ENCODE data around the gene ZNF212.
"Not testable (repeated sequence)": the region's sequence is repeated elsewhere in the genome, so short reads cannot be mapped to it uniquely, and the experiment has no call there.

The ZNF212 gene

DNA sequence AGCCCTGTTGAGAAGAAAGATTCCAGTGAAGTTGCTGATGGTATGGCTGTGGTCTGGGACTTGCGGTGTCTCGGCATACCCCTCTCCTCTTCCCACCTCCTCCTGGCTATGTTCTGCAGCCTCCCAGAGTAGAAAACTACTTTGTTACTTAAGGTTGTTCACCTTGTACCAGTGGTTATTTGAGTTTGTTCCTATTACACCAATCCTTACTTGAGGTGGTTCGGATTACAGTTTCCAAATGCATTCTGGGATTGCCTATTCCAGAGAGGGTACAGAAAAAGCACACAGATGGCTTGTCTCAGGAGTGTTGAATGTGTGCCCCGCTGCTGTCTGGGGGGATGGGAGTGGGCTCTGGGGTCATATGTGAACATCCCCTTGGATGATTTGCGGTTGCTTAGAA, 15.7 kb downstream of the ZNF212 start:
- DNase-seq: no peak

DNA sequence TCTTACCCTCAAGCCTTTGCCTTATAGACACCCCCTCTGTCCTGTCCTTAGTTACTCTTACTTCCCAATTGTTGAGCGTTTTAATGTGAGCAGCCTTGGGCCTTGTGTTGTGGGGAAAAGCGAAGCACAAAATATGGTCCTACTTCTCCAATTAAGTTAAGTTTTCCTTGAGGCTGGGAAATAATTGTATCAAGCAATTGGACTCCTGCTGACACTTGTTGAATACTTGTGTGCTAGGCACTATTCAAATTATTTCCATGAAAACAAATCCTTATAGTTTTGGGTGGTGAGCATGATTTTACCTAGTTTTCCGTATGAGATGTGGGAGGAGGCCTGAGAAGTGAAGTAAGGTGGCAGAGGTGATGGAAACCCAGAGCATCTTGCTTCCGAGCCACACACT, 17.1 kb downstream of the ZNF212 start:
- DNase-seq: no peak

DNA sequence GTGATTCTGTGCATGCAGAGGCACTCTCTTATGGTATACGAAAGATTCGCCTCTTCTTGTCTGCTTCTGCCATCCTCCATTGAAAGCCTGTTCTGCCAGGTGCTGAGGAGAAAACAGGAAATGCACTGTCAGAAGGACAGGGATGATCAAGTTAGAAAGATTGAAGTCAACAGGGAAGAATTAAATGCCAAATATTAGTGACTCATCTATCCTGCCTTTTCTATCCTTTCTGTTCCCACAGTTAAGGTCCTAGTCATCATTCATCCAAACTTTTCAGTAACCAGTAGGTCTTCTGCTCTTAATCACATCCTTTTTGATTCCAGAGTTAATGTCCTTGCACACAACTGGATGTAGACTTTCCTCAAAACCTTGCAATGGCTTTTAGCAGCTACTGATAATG, 17.7 kb downstream of the ZNF212 start:
- DNase-seq: no peak

DNA sequence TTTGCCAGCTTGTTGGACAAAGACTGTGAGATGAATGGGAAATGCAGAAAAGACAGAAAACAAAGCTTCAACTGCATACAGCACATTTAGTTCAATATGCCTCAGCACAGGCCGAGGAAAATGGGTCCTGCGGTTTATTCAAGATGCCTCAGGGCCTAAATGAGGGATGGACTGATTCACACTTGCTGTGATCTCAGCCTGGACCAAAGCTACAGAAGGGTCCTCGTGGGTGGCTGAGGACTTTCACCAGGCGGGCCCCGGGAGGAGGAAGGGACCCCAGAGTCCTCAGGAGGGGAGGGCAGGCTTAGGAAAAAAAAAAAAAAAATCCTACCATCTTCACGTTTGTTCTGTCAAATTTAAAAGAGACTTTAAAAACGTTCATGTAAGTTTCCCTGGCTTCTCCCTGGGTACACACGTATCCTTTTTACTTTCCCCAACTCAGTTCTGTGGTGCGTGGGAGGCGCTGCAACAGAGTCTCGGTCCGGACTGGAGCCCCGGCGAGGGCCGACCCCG, 21.9 kb downstream of the ZNF212 start:
- peak; percentile 25 for DNase-seq

DNA sequence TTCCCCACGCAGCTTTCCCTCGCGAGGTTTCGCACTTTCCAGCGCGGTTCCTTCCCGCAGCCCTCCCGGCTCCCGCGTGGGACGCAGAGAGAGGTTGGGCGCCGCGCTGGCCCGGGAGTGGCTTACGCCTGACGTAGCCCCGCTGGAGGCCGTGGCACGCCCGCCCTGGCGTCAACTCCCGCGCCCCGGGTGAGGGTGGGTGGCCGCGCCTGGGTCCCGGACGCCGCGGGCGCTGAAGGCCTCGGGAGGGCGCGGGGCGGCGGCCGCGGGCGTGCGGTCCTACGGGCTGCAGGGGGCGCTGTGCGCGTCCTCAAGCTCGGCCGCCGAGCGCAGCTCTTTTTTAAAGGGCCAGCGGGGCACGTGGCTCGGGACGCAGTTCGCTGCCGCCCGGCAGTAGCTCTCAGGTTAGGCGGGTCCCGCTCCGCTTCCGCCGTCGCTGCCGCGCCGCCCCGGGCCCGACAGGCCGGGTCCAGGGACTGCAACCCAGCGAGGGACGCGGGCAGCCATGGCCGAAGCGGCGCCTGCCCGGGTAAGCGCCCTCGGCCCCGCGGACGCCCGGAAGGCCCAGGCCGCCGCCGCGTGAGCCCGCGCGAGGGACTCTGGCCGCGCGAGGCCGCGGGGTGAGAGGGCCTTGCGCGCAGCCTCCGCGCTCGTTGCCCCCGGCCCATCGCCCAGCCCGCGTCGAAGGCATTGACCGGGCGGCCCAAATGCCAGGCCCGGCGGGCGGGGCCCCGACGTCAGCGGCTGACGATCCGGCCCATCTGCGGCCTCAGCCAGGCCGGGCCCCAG, 22.6 kb downstream of the ZNF212 start, which contains the start of gene ZNF783:
Gene ZNF783, plus strand, starts transcription at position 368 of the 789 bp plus-strand sequence. Its CDS starts 138 bp downstream, at position 506.
- peak; percentile 71 for DNase-seq

DNA sequence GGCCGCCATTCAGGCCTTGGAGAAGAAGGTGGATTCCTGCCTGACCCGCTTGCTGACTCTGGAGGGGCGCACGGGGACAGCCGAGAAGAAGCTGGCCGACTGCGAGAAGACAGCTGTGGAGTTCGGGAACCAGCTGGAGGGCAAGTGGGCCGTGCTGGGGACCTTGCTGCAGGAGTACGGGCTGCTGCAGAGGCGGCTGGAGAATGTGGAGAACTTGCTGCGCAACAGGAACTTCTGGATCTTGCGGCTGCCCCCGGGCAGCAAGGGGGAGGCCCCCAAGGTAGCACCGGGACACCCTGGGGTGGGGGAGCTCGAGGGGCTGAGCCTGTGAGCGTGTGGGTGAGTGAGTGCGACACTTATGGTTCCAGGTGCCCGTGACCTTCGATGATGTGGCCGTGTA, 27.0 kb downstream of the ZNF212 start:
- no peak for DNase-seq

DNA sequence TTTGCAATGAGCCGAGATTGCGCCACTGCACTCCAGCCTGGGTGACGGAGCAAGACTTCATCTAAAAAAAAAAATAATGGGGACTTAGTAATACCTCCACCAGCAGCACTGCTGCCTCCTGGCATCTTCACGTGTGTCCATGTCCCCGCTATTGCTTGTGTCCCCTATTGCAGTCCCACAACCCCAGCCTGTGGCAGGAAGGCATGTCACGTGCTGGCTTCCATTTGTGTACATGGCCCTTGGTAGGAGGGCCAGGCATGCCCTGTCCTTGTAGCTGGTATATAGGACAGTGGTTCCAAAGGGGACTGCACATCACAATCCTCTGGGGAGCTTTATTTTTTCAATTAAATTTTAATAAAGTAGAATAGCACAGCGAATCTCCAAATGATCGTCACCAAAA, 28.3 kb downstream of the ZNF212 start:
- DNase-seq: no peak

DNA sequence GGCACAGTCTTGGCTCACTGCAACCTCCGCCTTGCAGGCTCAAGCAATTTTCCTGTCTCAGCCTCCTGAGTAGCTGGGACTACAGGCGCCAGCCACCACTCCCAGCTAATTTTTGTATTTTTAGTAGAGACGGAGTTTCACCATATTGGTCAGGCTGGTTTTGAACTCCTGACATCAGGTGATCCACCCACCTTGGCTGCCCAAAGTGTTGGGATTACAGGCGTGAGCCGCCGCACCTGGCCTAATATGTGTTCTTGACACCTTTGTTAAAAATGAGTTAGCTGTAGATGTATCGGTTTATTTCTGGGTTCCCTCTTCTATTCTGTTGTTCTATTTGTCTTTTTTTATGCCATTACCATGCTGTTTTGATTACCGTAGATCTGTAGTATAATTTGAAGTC, 35.0 kb downstream of the ZNF212 start:
- not testable (repeated sequence) for DNase-seq

DNA sequence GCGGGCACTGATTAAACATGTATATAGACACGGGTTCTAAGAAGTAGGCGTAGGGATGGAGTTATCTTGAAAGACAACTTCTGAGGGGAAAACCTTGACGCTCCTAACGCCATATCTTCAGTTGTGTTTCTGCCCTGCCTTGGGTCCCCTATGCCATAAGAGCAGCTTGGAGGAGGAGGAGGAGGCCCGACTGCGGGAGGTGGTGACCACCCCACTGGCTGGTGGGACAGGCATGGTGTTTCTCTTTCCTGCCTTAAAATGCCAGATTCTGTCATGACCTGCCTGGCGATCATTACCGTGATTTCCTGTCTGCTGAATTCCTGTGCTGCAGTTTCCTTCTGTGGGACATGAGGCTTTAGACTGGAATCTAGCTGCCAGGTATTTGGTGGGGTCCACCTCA, 38.4 kb downstream of the ZNF212 start:
- no peak for DNase-seq

DNA sequence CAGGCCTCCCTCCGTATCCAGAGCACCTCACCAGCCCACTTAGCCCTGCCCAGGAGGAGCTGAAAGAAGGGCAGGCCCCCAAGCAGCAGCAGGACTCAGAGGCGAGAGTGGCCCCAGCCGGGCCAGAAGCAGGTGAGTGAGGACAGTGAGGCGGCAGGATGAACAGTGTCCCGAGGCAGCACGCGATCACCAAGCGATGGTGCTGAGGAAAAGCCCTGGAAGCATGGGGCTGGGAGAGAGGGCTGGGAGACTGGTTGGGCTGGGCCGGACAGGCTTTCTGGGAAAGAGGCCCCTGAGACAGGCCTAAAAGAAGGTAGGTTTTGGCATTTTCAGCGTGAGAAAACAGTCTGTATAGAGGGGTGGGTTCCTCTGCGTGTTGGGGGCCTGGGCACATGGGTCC, 38.9 kb downstream of the ZNF212 start:
- no peak for DNase-seq

DNA sequence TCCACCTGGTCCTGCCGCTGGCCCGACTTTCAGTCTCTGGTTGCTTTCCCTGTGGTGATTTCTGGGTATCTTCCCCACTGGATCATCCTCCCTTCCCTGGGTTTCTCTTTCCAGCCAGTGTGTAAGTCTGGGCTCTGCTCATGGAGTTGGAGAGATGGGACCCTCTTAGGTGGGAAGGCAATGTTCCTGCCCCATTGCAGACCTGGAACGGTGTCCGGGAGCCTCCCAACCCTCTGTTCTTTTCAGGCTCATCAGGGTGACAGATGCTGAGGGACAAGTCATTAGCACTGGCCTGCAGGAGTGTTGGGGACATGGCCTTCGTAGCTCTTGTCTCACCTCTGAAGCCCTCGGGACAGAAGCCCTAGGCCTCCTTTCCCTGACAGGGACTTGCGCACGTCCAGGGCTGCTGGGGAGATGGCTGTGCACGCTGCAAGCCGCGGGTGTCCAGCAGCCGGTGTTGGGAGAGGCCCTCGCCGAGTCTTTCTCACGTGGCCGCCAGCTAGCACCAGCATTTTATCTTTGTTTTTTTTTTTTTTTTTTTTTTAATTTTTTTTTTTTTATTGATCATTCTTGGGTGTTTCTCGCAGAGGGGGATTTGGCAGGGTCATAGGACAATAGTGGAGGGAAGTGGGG, 39.8 kb downstream of the ZNF212 start:
- no peak for DNase-seq

DNA sequence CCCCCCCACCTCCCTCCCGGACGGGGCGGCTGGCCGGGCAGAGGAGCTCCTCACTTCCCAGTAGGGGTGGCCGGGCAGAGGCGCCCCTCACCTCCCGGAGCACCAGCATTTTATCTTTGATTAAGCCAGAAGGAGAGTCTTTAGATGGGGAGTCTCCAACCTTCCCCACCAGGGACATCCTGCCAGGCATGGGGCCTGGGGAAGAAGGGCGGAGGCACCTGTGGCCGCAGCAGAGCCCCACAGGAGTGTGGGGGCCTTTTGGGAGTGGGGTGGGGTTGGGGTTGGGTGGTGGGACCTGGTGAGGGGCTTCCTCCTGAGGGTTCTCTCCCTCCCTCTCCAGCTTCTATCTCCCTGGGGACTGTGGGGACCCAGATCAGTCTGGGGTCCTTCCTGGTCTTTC, 40.7 kb downstream of the ZNF212 start:
- no peak for DNase-seq

DNA sequence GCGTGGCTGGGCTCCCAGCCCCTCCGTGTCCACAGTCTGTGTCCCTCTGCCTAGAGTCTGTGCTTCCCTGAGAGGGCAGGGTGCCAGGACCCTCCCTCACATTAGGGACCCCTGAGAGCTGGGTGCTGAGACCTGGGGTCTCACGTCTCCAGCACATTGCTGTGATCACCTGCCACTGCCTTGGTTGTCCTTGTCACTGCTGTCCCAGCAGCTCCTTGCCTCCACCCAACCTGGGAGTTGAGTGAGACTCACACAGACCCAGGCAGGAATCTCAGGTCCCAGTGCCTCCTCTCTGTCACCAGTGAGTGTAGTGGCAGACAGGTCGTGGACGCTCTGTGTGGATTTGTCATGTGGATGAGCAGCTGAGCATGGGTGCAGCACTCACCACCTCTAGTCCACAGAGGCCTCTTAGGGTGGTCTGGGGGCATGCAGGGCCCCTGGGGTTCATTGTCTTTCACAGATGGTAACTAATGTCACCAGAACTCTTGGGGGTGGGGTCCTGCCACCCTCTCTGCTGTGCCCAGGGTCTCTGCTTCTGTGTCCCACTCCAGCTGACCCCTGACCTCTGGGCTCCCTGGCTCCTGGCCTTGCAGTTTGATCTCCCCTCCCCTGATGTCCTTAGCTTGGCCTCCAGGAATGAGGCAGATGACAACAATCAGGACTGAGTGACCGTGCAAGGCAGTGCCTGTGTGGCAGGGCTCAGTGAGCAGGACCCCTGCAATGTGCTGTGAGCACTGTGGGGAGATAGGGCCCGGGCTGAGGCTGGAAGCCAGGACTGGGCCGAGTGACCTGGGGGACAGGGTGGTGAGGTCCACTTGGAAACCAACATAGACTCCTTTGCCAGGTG, 41.4 kb downstream of the ZNF212 start:
- no peak for DNase-seq

DNA sequence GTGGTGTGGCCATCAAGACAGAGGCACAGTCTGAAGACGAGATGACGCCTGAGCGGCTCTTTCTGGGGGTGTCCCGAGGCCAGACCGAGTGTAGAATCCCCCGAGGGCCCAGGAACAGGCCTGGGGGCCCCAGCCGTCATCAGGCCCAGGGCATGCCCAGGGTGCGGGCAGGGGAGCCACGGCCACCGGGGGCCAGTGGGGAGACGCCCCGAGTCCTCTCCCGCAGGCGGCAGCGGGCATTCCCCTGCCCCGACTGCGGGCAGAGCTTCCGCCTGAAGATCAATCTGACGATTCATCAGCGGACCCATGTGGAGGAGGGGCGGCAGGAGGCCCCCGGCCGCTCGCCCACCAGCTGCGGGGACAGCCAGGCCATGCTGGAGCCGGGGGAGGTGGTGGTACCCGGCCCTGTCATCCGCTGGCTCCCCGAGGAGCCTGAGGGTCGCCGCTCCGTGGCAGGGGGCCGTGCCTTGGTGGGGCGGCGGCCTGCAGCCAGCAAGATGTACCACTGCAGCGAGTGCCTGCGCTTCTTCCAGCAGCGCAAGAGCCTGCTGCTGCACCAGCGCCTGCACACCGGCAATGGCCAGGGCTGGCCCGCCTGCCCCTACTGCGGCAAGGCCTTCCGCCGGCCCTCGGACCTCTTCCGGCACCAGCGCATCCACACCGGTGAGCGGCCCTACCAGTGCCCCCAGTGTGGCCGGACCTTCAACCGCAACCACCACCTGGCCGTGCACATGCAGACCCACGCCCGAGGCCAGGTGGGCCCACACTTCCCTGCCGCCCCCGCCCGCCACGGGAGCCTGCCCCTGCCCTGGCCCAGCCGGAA, 42.3 kb downstream of the ZNF212 start:
- DNase-seq: no peak

DNA sequence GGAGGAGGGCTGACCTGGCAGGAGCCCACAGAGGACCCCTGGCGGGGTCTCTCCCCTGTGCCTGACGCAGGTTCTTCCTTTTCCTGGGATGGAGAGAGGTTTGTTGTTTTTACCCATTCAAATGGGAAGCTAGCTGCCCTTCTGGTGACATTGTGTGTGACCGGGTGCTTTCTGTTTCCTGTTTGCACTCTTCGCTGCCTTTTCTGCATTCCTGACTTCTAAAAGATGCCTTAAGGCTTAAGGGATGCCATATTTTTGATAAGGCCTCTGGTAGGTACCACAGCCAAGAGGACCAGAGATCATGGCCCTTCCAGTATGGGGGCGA, 42.8 kb downstream of the ZNF212 start:
- no peak for DNase-seq

DNA sequence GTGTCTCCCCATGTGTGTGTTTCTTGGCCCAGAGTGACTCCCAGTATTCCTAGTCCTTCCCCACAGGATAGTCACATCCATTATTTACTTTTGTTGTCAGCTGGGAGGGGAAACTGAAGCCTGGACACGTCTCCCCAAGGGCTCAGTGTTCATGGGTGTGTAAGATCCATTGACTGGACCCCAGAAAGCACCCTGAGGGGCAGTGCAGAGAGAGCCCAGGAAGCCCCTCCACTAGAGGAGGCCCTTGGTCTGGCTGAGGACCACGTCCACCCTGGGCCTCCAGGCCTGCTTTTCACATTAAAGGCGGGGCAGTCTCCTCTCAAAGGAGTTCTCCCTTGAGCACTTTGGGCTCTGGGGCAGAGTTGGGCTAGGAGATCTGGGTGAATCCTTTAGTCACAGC, 43.9 kb downstream of the ZNF212 start:
- no peak for DNase-seq

DNA sequence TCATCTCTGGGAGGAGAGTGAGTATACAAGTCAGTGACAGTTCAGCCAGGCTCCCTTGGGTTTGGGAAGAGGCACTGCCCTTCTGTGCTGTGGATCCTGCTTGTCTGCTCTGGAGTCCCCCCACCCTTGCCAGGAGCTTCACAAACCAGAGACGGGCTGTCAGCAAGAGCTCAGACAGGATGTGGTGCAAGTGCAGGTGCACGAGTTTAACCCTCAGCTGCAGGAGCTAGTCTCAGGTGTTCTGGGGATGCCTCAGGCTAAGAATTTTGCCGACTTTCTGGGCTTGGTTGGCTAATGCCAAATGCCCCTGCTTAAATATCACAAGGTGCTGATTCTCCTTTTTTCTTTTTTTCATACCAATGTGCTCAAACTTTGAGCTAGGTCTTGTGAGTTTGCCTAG, 44.9 kb downstream of the ZNF212 start:
- no peak for DNase-seq

DNA sequence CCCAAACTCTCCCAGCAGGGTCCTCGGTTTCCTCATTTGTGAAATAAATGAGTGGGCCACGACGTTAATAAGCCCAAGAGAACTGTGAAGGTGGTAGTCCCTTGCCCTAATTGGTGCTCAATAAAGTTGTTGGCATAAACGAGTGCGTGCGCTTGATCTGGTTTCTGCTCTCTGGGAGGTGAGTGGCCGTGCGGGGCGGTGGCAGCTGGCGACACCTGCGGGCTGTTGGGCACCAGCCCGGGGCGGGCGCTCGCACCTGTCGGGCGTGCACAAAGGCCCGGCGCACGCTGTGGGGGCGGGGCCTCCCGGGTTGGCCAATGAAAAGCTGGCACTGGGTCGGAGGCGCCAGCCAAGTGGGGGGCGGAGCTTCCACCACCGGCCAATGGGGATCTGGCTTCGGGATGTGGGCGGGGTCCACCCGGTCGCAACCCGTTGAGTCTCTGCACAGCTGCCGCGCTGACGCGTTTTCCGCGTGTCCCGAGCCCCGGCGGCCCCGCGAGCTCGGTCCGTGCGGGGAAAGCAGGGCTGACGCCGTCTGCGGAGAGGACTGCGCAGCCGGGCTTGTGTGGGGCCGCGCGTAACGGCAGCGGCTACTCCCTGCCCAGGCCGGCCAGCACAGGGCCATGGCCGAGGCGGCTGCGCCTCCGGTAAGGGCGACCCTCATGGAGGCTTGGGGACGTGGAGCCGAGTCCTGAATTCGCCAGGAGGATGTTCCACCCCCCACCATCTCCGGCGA, 45.6 kb downstream of the ZNF212 start:
- DNase-seq: peak; percentile 73

DNA sequence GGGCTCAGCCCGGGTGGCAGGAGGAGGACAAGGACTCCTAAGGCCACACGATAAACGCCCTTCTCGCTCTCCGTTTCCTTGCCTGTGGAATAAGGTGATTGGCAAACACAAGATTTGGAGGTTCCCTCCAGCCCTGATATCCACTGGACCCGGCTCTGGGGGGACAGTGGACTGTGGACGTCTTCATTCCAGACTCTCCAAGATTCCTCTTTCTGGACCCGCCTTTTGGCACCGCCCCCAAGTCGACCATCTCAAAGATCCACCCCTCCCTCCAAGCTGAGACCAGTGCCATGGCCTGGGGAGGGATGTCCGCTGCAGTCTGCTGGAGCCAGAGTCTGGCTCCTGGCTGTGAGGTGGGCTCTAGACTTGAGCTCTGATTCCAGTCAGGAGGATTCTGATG, 46.2 kb downstream of the ZNF212 start:
- DNase-seq: no peak

DNA sequence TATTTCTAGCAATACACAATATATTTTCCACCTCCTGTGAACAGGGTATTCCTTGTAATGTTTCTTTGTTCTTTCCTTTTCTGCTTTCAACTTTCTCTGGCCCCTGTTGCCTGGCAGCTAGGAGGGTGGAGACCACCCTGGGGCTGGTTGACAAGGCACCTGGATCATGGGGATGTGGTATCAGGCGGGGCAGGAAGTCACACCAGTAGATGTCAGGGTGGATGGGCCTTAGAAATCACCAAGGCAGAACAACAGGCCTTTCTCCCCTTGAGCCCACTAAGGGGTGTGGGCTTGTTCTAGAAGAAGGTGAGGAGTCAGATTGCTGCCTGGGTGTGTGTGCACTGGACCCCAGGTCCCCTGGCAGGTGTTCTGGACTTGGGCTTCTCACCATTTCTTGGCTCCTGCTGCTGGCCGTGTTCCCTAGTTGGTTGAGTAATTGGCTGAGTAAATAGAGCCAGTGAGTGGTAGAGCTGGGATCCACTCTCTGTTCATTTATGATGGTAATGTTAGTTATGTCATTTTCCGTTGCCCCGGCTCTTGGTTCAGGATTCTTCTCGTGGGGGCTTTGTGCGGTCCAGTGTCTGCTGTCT, 47.5 kb downstream of the ZNF212 start:
- no peak for DNase-seq

DNA sequence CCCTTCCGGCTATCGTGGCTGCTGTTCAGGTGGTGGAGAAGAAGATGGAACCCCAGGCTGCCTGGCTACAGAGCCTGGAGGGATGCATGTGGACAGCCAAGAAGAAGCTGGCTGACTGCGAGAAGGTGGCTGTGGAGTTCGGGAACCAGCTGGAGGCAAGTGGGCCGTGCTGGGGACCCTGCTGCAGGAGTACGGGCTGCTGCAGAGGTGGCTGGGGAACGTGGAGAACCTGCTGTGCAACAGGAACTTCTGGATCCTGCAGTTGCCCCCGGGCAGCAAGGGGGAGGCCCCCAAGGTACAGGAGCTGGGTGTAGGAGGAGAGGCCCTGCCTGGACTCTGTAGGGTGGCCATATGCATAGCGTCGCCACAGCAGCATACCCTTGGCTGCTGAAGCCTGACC, 48.2 kb downstream of the ZNF212 start:
- DNase-seq: no peak

DNA sequence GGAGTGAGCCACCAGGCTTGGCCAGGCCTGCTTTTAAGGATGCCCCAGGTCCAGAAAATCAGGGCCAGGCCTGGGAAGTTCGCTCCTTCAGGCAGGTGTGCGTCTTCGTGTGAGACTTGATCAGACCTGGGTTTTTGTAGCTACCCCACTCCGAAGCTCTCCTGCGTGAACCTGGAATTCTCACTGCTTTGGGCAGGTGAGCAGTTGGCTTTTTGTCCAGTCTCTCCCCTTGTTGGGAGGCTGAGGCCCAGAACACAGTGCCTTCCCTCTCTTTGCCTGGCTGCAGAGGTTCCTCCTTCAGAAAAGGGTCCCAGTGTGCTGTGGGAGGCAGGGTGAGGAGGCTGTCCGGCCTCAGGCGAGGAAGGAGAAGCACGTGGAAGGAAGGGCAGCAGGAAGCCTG, 49.8 kb downstream of the ZNF212 start:
- no peak for DNase-seq

All from NCI-H1694 treated with DMSO at 0.1 percent for 48 hours (cell line).